AG10803 (cell line): ENCODE measurements around the gene PECR.
"Not testable (repeated sequence)": the region's sequence is repeated elsewhere in the genome, so short reads cannot be mapped to it uniquely, and the experiment has no call there.

ENCODE experiments used
- DNase-seq: peaks from one replicate; pipeline ENCODE4 v3.0.0; 2010; ENCODE audit warnings: low read depth
- H3K4me3 ChIP-seq: 2 replicates; pipeline ENCODE4 v1.5.1; 2011; ENCODE audit warnings: mild to moderate bottlenecking, low read length, control low read depth
- CTCF ChIP-seq: conservative IDR thresholded peaks from 2 replicates; pipeline ENCODE4 v1.5.1; 2011; ENCODE audit warnings: mild to moderate bottlenecking, low read length, control low read depth, inconsistent platforms

PECR gene

GRCh38 chr2:216002101-216002678 is 79.4 kb downstream of the PECR start:
- TF ChIP-seq CTCF: no peak
- H3K4me3 ChIP-seq: no peak overlapping the region
- DNase-seq: no peak

- no peak for DNase-seq
- TF ChIP-seq CTCF: no peak
Measured at GRCh38 chr2:216001216-216002100, 80.2 kb downstream of the PECR start.

GRCh38 chr2:215998636-215999035 is 83.0 kb downstream of the PECR start:
- no peak overlapping the region for H3K4me3 ChIP-seq
- no peak for TF ChIP-seq CTCF
- no peak for DNase-seq

More at GRCh38 chr2:216001216-216002100, 80.2 kb downstream of the PECR start:
- no peak overlapping the region for H3K4me3 ChIP-seq

- TF ChIP-seq CTCF: no peak
Measured at GRCh38 chr2:215997219-215997618, 84.4 kb downstream of the PECR start.

GRCh38 chr2:215994911-215995310 is 86.7 kb downstream of the PECR start:
- no peak overlapping the region for H3K4me3 ChIP-seq
- TF ChIP-seq CTCF: no peak
- no peak for DNase-seq

More at GRCh38 chr2:215997219-215997618, 84.4 kb downstream of the PECR start:
- H3K4me3 ChIP-seq: no peak overlapping the region
- no peak for DNase-seq

GRCh38 chr2:215988556-215989207 is 92.9 kb downstream of the PECR start:
- DNase-seq, H3K4me3 ChIP-seq: not testable (repeated sequence)
